Measurements from ENCODE around the gene DNAJC30.

- no peak for TF ChIP-seq EP300 (IDR thresholded peaks at IDR 0.05)
- TF ChIP-seq CTCF (IDR thresholded peaks at IDR 0.05): no peak
Observed at GRCh38 chr7:73703225-73703624, 20.0 kb upstream of the DNAJC30 start.

Data from tibial nerve (tissue), 4 donors.